Measurements from ENCODE around the gene TLE1.

TLE1 gene

DNA sequence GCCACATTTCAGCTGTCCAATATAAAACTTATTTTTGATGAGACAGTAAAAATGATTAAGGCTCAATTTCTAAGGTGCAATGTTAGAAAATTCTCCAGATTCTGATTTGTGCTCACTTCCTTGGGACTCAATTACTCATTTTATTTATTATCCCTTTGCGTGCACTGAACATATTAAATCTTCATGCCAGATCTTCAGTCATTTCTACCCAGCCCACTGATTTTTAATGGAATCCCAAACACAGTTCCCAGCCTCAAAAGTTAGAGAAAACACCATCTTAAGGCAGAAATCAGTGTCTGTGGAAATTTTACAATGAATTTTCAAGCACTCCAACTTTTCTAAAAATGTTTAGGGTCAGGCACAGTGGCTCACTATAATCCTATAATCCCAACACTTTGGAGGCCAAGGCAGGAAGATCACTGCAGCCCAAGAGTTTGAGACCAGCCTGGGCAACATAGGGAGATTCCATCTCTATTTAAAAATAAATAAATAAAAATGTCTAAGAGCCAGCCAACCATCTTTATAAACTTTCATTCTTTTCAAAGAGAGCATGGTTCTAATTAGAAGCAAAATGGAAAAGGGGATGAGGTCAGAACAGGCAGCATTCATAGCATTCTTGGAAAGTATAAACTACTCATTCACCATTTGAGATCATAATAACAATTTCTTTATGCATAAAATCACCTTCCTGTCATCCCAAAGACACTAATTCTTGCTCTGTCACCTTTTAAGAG lies 53.7 kb downstream of the TLE1 start:
- TF ChIP-seq, protein P1, sequence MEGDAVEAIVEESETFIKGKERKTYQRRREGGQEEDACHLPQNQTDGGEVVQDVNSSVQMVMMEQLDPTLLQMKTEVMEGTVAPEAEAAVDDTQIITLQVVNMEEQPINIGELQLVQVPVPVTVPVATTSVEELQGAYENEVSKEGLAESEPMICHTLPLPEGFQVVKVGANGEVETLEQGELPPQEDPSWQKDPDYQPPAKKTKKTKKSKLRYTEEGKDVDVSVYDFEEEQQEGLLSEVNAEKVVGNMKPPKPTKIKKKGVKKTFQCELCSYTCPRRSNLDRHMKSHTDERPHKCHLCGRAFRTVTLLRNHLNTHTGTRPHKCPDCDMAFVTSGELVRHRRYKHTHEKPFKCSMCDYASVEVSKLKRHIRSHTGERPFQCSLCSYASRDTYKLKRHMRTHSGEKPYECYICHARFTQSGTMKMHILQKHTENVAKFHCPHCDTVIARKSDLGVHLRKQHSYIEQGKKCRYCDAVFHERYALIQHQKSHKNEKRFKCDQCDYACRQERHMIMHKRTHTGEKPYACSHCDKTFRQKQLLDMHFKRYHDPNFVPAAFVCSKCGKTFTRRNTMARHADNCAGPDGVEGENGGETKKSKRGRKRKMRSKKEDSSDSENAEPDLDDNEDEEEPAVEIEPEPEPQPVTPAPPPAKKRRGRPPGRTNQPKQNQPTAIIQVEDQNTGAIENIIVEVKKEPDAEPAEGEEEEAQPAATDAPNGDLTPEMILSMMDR (IDR thresholded peaks at IDR 0.05; ENCODE audit: insufficient read depth, missing control alignments) = no peak
- FAIRE-seq (no peak), DNase-seq (ENCODE audit: insufficient read length, low spot score) (no peak)

DNA sequence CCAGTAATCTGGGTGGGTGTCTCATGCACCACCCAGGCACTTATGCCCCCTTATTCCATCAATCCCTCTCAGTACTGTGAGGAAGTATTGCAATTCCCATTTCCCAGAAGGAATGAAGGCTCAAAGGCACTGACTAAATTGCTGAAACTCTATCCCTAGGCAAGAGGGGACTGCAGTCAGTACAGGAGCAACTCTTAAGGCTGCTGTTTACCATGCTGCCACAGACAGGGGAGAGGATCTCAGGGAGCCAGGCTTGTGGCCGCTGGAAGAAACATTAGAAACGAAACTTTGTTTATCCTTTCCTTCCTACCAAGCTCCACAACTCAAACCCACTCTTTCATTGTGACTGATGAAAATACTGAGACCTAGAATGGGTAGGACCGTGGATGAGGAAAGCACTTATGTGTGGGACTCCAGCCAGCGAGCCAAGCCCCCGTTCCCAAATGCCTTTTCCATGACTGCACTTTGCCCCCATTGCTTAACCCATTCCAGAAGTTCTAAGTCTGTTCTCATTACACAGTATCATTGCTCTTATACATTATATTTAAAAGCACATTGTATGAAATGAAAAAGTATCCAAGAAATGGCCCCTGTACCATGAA lies 54.3 kb downstream of the TLE1 start:
- no peak for DNase-seq (ENCODE audit: insufficient read length, low spot score)
- TF ChIP-seq, protein P1 (IDR thresholded peaks at IDR 0.05; ENCODE audit: insufficient read depth, missing control alignments) = no peak
- no peak for FAIRE-seq

DNA sequence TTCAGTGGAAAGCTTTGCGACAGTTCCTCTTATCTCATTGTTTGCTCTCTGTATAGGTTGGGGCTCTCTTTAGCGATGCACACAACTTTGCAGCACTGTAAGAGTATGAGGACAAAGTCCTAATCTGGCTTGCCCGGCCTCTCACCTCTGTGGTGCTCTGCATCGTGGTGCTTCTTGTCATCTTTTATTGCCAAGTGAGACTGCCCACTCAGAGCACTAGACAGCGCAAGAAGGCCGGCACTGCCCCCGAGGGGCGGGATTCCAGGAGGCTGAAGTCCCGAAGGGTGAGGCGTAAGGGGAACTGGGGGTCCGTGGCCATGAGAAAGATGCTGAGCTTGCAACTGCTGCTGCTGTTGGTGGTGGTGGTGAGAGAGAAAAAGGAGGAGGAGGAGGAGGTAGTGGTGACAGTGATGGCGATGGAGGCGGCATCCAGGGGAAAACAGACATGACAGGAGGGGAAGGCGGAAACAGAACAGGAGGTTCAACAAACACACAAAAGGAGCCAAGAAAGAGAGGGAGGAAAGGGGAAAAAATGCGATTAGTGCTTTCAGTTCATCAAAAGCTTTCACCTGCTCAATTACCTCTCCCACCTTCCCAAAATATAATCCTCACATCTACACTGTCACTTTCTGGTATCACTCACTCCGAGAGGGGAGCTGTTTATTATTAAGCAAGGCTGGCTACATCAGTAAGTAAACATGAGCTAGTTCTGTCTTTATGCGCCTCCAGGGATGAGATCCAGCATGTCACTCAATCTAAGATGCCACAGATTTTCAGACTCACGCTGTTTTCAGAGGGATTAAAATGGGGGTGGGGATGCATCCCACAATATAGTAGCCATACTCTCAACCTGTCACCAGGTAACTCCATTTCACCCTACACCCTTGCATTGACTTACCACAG lies 55.1 kb downstream of the TLE1 start:
- TF ChIP-seq, protein P1 (IDR thresholded peaks at IDR 0.05; ENCODE audit: insufficient read depth, missing control alignments) = no peak
- FAIRE-seq = no peak
- DNase-seq (ENCODE audit: insufficient read length, low spot score) = no peak

DNA sequence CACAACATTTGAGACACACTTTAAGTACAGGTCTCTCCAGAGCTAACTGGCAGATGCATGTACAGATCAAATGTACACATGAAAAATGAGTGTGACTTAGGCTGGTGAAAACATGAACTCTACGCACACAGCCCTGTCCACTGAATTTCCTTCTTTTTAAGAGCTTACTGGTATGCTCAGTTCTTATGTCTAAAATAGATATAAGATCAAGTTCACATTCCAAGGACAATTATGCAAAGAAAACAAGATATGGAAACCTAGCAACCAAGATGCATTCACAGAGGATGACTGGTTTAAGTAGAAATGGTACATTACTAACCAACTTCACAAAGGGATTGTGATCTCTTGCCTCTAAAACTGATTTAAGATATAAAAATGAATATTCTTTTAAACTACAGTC lies 56.7 kb downstream of the TLE1 start:
- no peak for DNase-seq (ENCODE audit: insufficient read length, low spot score)
- TF ChIP-seq, protein P1 (IDR thresholded peaks at IDR 0.05; ENCODE audit: insufficient read depth, missing control alignments) = no peak
- no peak for FAIRE-seq

DNA sequence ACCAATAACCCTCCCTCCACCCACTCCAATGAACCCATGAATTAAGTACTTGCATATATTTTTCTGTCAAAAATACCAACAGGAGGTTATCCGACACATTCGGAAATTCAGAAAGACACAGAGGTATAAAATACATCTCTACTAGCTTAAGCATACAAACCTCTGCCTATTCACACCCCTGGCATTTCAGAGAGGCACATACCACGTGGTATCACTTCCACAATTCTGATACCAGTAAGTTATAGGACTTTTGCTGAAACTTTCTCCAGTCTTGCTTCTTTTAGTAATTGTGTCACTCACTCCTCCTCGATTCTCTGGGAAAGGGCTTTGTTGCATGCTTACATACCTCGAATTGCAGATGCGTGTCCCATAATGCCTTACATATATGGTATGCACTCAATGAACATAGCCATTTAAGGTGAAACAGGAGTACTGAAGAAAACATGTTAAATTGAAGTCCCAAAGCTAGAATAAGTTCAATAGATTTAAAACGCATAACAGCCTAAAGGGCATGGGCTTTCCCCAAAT lies 58.1 kb downstream of the TLE1 start:
- no peak for FAIRE-seq

DNA sequence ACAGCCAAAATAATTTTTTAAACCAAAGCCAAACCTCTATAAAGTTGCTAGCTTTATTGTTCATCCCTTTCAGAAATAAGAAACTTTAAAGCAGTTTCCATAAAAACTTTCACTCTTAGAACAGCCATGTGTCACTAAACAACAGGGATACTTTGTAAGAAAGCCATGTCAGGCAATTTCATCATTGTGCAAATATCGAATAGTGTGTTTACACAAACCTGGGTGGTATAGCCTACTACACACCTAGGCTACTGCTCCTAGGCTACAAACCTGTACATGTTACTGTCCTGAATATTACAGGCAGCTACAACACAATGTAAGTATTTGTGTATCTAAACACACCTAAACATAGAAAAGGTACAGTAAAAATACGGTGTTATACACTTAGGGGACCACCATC lies 59.9 kb downstream of the TLE1 start:
- FAIRE-seq (no peak), DNase-seq (ENCODE audit: insufficient read length, low spot score) (no peak)
- TF ChIP-seq, protein P1 (IDR thresholded peaks at IDR 0.05; ENCODE audit: insufficient read depth, missing control alignments) = no peak

More for the DNA sequence above, 58.1 kb downstream of the TLE1 start:
- DNase-seq (ENCODE audit: insufficient read length, low spot score) = no peak
- TF ChIP-seq, protein P1 (IDR thresholded peaks at IDR 0.05; ENCODE audit: insufficient read depth, missing control alignments) = no peak

Data from D721Med (cell line).